RWPE1 (cell line): ENCODE results near the gene PLD6.
"Not testable (repeated sequence)": the region's sequence is repeated elsewhere in the genome, so short reads cannot be mapped to it uniquely, and the experiment has no call there.

ENCODE experiments used
- CTCF ChIA-PET: fragments of 350-600 bp; sonication (Branson Sonifier 250); formaldehyde crosslinking; extraction: SDS; loops from one replicate; lab custom pipeline; 2021; lab: Yijun Ruan, JAX
- POLR2A ChIA-PET: fragments of 400-600 bp; formaldehyde crosslinking; extraction: SDS; loops from one replicate; lab custom pipeline; 2020; ENCODE audit warnings: antibody characterized with exemption; ENCODE audit not compliant: low non-redundant PET; lab: Yijun Ruan, JAX
- DNase-seq: peaks from one replicate; pipeline ENCODE4 v3.0.0; 2012; ENCODE audit warnings: low spot score
- H3K27ac ChIP-seq: fragments of 450-650 bp; 2 replicates; pipeline ENCODE4 v1.5.1; 2017
- CTCF ChIP-seq: fragments of 450-650 bp; conservative IDR thresholded peaks from 2 replicates; pipeline ENCODE4 v1.5.1; 2017; ENCODE audit warnings: low read depth, mild to moderate bottlenecking

Gene PLD6

GRCh38 chr17:17206124-17206912, at the start of gene PLD6:
TSS of gene PLD6 (minus strand) at chr17:17206333. CDS start at chr17:17206286, 47 bp downstream.
- TF ChIP-seq CTCF, result no peak
- peak within 1 kb of the TSS; percentile 87 for H3K27ac ChIP-seq
- ChIA-PET POLR2A (no interaction called here), CTCF (interaction anchor here (0.5 to 0.7 kb wide), 2 partner anchors 64 to 69 kb away, joined by 3 to 5 read pairs; no protein-coding TSS in a partner anchor)
- peak; percentile 79 for DNase-seq

- CTCF ChIA-PET, result interaction anchor here (0.7 kb wide), 1 partner anchor 274 kb away, joined by 3 read pairs; no protein-coding TSS in a partner anchor
- DNase-seq, POLR2A ChIA-PET, H3K27ac ChIP-seq: not testable (repeated sequence)
Measured at GRCh38 chr17:17255689-17256088, 49.6 kb upstream of the PLD6 start.

- DNase-seq, result no peak
- no peak overlapping the region for H3K27ac ChIP-seq
- TF ChIP-seq CTCF, result no peak
- ChIA-PET POLR2A (no interaction called here), CTCF (interaction anchor here (0.6 kb wide), 1 partner anchor 731 kb away, joined by 4 read pairs; no protein-coding TSS in a partner anchor)
Measured at GRCh38 chr17:17254036-17254435, 47.9 kb upstream of the PLD6 start.

- CTCF ChIA-PET, result interaction anchor here (0.6 kb wide), 1 partner anchor 731 kb away, joined by 4 read pairs; no protein-coding TSS in a partner anchor
- no peak overlapping the region for H3K27ac ChIP-seq
- no peak for DNase-seq
- no peak for TF ChIP-seq CTCF
- POLR2A ChIA-PET, result no interaction called here
Measured at GRCh38 chr17:17253406-17253805, 47.3 kb upstream of the PLD6 start.

GRCh38 chr17:17252149-17252661, 46.1 kb upstream of the PLD6 start:
- CTCF ChIA-PET, result no interaction called here
- H3K27ac ChIP-seq, result no peak overlapping the region
- no peak for TF ChIP-seq CTCF
- POLR2A ChIA-PET, result no interaction called here
- DNase-seq, result no peak

GRCh38 chr17:17246879-17247278, 40.7 kb upstream of the PLD6 start:
- no peak for TF ChIP-seq CTCF
- DNase-seq, result no peak
- POLR2A ChIA-PET, result no interaction called here
- CTCF ChIA-PET, result no interaction called here
- H3K27ac ChIP-seq, result no peak overlapping the region

- CTCF ChIA-PET, result no interaction called here
- POLR2A ChIA-PET, result no interaction called here
- no peak for DNase-seq
- H3K27ac ChIP-seq, result no peak overlapping the region
- no peak for TF ChIP-seq CTCF
Measured at GRCh38 chr17:17243163-17243562, 37.0 kb upstream of the PLD6 start.
